ENCODE results near the gene FHDC1.

Gene FHDC1

GRCh38 chr4:153008578-153009199 lies 72.6 kb downstream of the FHDC1 start:
- Histone ChIP-seq H3K4me3 (ENCODE audit: severe bottlenecking) (no peak overlapping the region), H3K9me3 (ENCODE audit: severe bottlenecking) (no peaks in the 10 kb centered on the region), H3K36me3 (ENCODE audit: low read depth) (no peaks in the 10 kb centered on the region), H3K27ac (ENCODE audit: poor library complexity, severe bottlenecking) (no peak overlapping the region), H3K4me1 (ENCODE audit: insufficient read depth, poor library complexity, severe bottlenecking) (no peaks in the 10 kb centered on the region), H3K27me3 (ENCODE audit: insufficient read depth, poor library complexity, severe bottlenecking) (no peaks in the 10 kb centered on the region)
- TF ChIP-seq, protein P1, sequence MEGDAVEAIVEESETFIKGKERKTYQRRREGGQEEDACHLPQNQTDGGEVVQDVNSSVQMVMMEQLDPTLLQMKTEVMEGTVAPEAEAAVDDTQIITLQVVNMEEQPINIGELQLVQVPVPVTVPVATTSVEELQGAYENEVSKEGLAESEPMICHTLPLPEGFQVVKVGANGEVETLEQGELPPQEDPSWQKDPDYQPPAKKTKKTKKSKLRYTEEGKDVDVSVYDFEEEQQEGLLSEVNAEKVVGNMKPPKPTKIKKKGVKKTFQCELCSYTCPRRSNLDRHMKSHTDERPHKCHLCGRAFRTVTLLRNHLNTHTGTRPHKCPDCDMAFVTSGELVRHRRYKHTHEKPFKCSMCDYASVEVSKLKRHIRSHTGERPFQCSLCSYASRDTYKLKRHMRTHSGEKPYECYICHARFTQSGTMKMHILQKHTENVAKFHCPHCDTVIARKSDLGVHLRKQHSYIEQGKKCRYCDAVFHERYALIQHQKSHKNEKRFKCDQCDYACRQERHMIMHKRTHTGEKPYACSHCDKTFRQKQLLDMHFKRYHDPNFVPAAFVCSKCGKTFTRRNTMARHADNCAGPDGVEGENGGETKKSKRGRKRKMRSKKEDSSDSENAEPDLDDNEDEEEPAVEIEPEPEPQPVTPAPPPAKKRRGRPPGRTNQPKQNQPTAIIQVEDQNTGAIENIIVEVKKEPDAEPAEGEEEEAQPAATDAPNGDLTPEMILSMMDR (IDR thresholded peaks at IDR 0.05; ENCODE audit: poor library complexity, severe bottlenecking), result no peak
- ATAC-seq (ENCODE audit: low read depth) (no peak), DNase-seq (ENCODE audit: low spot score) (no peak)

DNA sequence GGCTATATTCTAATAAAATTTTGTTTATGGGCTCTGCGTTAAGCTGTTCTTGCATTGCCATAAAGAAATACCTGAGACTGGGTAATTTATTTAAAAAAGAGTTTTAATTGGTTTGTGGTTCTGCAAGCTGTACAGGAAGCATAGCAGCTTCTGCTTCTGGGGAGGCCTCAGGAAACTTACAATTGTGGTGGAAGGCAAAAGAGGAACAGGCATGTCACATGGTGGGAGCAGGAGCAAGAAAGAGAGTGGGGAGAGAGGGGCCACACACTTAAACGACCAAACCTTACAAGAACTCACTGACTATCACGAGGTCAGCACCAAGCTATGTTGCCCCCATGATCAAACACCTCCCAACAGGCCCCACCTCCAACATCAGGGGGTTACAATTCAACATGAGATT lies 74.0 kb downstream of the FHDC1 start:
- Histone ChIP-seq H3K36me3 (ENCODE audit: low read depth) (no peaks in the 10 kb centered on the region), H3K4me3 (ENCODE audit: severe bottlenecking) (no peak overlapping the region), H3K27me3 (ENCODE audit: insufficient read depth, poor library complexity, severe bottlenecking) (no peaks in the 10 kb centered on the region), H3K9me3 (ENCODE audit: severe bottlenecking) (no peaks in the 10 kb centered on the region), H3K4me1 (ENCODE audit: insufficient read depth, poor library complexity, severe bottlenecking) (no peaks in the 10 kb centered on the region), H3K27ac (ENCODE audit: poor library complexity, severe bottlenecking) (no peak overlapping the region)
- TF ChIP-seq, protein P1 (IDR thresholded peaks at IDR 0.05; ENCODE audit: poor library complexity, severe bottlenecking), result no peak
- ATAC-seq (ENCODE audit: low read depth) (no peak), DNase-seq (ENCODE audit: low spot score) (no peak)

DNA sequence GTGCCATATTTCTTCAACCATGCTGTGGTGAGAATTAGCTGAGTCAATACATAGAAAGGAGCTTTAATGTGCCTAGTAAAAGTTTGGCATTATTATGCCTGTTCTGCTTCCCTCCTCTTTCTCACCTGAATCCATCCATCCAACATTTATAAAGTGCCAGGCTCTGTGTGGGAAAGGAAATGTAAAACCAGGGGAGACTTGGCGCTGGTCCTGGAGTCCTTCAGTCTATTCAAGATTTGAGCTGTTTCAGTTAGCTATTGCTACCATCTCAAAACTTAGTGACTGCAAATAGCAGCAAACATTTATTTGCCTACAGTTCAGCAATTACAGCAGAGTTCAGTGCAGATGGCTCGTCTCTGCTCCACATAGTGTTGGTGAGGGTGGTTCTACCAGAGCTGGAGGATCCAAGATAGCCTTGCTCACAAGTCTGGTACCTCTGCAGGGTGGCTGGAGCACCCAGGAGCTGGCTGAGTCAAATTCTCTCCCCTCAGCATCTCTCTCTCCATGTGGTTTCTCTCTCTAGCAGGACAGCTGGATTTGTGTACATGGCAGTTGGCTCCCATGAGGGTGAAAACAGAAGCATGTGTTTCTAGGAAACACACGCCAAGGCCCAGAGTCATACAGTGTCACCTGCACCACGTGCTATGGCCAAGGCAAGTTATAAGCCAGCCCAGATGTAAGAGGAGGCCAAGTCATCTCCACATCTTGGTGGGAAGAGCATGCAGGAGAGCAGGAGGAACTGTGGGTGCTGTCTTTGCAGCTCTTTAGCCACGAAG lies 77.3 kb downstream of the FHDC1 start:
- Histone ChIP-seq H3K36me3 (ENCODE audit: low read depth) (no peaks in the 10 kb centered on the region), H3K4me1 (ENCODE audit: insufficient read depth, poor library complexity, severe bottlenecking) (no peaks in the 10 kb centered on the region), H3K9me3 (ENCODE audit: severe bottlenecking) (no peaks in the 10 kb centered on the region), H3K4me3 (ENCODE audit: severe bottlenecking) (no peak overlapping the region), H3K27me3 (ENCODE audit: insufficient read depth, poor library complexity, severe bottlenecking) (no peaks in the 10 kb centered on the region), H3K27ac (ENCODE audit: poor library complexity, severe bottlenecking) (no peak overlapping the region)
- TF ChIP-seq, protein P1 (IDR thresholded peaks at IDR 0.05; ENCODE audit: poor library complexity, severe bottlenecking), result no peak
- ATAC-seq (ENCODE audit: low read depth), result no peak
- no peak for DNase-seq (ENCODE audit: low spot score)

- H3K27me3 ChIP-seq (ENCODE audit: insufficient read depth, poor library complexity, severe bottlenecking), result no peaks in the 10 kb centered on the region
- no peaks in the 10 kb centered on the region for H3K36me3 ChIP-seq (ENCODE audit: low read depth)
- TF ChIP-seq, protein P1 (IDR thresholded peaks at IDR 0.05; ENCODE audit: poor library complexity, severe bottlenecking), result no peak
- no peaks in the 10 kb centered on the region for H3K4me1 ChIP-seq (ENCODE audit: insufficient read depth, poor library complexity, severe bottlenecking)
- no peak overlapping the region for H3K27ac ChIP-seq (ENCODE audit: poor library complexity, severe bottlenecking)
- ATAC-seq (ENCODE audit: low read depth) (no peak; the same call in 2 of the 3 replicates), DNase-seq (ENCODE audit: low spot score) (no peak)
- H3K4me3 ChIP-seq (ENCODE audit: severe bottlenecking), result no peak overlapping the region
- H3K9me3 ChIP-seq (ENCODE audit: severe bottlenecking), result no peaks in the 10 kb centered on the region
Measured at GRCh38 chr4:153014460-153014859, 78.3 kb downstream of the FHDC1 start.

- Histone ChIP-seq H3K27ac (ENCODE audit: poor library complexity, severe bottlenecking) (no peak overlapping the region), H3K4me3 (ENCODE audit: severe bottlenecking) (no peak overlapping the region), H3K4me1 (ENCODE audit: insufficient read depth, poor library complexity, severe bottlenecking) (no peaks in the 10 kb centered on the region), H3K27me3 (ENCODE audit: insufficient read depth, poor library complexity, severe bottlenecking) (no peaks in the 10 kb centered on the region), H3K36me3 (ENCODE audit: low read depth) (no peaks in the 10 kb centered on the region), H3K9me3 (ENCODE audit: severe bottlenecking) (no peaks in the 10 kb centered on the region)
- ATAC-seq (ENCODE audit: low read depth) (no peak), DNase-seq (ENCODE audit: low spot score) (no peak)
- TF ChIP-seq, protein P1 (IDR thresholded peaks at IDR 0.05; ENCODE audit: poor library complexity, severe bottlenecking), result no peak
Measured at GRCh38 chr4:153016592-153016991, 80.5 kb downstream of the FHDC1 start.

All from RWPE2 (cell line).